GM21367 (cell line): ENCODE data around the gene GALNT2.

Source experiments
- ATAC-seq: cut with Tn5 transposase; IDR thresholded peaks from one replicate; pipeline ENCODE4 v1.9.1; 2021; ENCODE audit not compliant: unreplicated experiment

Gene GALNT2

GRCh38 chr1:230087028-230087716, 20.1 kb downstream of the GALNT2 start:
- ATAC-seq: no peak

- no peak for ATAC-seq
Observed at GRCh38 chr1:230087717-230088105, 20.7 kb downstream of the GALNT2 start.

DNA sequence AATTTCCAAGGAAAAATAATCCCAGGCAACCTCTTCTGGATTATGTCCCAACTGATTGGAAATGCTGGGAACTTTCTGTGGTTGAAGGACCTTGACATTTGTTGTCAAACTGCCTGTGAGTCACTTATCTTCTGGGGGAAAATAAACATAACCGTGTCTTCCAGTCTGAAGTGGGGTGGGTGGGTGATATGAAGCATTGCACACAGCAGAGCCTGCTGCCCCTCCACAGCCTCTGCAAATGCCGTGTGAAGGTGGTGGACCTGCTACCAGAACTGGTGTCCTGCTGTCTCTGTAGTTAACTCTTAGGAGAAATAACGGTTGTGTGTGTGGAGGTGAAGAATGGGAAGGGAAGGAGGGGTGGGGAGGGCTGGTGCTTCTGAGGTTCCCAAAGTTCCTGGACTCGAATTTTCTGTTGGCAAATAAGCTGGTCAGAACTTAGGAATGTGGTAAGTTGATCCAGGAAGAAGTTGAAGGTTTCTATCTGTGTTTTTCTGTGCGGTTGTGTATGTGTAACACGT, 23.2 kb downstream of the GALNT2 start:
- ATAC-seq: no peak

- ATAC-seq: no peak
Observed at GRCh38 chr1:230091473-230092231, 24.6 kb downstream of the GALNT2 start.

DNA sequence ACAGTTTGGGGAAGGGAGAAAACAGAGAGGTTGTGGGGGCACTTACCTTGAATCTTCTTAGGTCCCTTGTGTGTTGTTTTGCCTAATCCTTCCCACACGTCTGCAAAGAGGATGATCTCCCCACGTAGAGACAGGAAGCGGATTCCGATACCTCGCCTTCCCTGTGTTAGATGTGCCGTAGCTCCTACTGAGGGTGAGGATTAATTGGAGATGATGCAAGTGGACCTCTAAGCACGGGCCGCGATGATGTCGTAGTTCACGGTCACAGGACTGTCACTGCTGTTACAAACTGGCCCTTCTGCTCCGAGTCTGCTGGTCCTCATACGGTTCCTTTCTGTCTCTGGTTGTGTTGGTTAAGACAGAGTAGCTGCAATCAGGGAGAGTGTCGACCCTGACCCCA, 27.7 kb downstream of the GALNT2 start:
- ATAC-seq: no peak

DNA sequence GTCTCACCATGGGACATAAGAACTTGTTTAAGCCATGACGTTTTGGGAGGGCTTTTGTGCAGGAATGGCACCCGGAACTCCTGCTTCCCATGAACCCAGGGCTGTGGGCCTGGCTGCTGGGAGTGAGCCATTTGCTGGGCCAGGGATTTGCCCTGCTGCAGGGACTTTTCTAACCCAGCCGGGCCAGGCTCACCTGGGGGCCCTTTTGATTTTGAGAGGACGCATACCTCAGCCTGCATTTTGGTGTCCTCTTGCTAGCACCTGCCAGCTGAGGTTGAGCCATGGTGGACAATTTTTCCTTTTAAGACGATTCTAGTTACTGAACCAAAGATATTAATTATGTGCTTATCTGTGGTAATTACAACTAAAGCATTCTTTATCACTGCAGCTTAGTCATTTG, 28.9 kb downstream of the GALNT2 start:
- no peak for ATAC-seq

- ATAC-seq: no peak
Observed at GRCh38 chr1:230097370-230097769, 30.3 kb downstream of the GALNT2 start.

GRCh38 chr1:230098723-230099122, 31.7 kb downstream of the GALNT2 start:
- ATAC-seq: no peak

DNA sequence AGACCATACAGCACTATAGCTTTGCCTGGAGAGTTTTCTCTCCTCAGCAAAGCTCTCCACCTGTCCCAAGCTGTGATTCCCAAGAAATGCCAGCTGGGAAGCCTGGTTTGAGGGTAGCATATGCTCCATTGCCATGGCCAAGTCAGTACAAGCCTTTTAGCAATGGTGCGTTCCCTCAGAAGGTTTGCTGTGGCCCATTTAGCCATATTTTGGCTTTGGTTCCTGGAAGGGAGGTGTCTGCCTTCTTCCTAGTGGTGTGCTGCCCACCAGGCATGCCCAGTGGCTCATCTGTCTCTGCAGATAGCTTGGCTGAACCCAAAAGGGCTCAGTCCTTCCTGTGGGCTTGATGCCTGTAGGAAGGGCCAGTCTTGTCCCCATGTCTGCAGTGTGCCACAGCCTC, 32.4 kb downstream of the GALNT2 start:
- ATAC-seq: no peak

DNA sequence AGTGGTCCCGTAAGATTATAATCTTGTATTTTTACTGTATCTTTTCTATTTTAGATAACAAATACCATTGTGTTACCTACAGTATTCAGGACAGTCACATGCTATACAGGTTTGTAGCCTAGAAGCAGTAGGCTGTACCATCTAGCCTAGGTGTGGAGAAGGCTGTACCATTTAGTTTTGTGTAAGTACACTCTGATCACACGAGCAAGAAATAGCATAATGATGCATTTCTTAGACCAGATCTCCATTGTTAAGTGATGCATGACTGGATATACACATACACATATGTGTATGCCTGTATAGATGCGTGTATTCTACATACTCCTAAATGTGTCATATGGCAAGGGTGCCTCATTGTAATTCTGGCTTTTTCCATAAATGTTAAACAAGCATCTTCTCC, 33.9 kb downstream of the GALNT2 start:
- no peak for ATAC-seq

- no peak for ATAC-seq
Observed at GRCh38 chr1:230101556-230101955, 34.5 kb downstream of the GALNT2 start.

- ATAC-seq: no peak
Observed at GRCh38 chr1:230102046-230102445, 35.0 kb downstream of the GALNT2 start.

- no peak for ATAC-seq
Observed at GRCh38 chr1:230102472-230102871, 35.4 kb downstream of the GALNT2 start.

GRCh38 chr1:230103306-230104173, 36.5 kb downstream of the GALNT2 start:
- no peak for ATAC-seq

DNA sequence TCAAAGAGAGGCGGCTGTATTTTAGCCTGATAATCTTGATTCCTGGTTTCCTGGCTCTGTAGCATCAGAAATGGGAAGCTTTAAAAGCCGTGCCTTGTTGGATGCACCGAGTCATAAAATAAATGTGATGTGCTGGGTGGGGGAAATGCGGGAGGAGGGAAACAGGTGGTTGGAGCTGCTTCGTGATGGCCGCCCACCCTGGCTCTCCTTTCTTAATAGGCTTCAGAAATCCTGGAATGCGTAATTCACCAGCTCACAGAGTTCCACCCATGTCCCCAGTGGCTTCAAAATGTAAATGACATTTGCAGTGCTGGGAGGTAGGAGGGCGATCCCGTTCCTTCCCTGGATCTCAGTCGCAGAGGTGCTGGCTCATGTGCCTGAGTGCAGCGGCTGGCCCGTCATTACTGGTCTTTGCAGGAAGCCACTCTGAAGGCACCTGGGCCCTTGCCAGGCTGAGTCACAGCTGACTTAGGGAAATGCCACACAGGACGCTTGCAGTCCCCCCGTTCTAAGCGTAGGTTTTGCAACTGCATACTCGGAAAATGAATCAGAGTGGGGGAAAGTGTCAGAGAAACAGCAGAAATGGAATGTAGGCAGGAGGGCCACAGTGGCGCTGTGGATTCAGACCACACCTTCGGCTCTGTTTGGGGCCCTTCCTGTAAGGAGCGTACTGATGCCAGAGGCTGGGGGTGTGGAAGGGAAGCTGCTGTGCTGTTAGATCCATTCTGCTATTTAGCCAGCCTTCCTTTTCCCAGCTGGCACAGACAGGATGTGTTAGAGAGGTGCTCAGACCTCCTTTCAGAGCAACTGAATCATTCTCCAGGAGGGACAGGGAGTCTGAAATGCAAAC, 37.6 kb downstream of the GALNT2 start:
- ATAC-seq: peak; percentile 41

- ATAC-seq: no peak
Observed at GRCh38 chr1:230105245-230105753, 38.3 kb downstream of the GALNT2 start.

- ATAC-seq: no peak
Observed at GRCh38 chr1:230105754-230106625, 39.0 kb downstream of the GALNT2 start.

- no peak for ATAC-seq
Observed at GRCh38 chr1:230107941-230108340, 40.9 kb downstream of the GALNT2 start.

DNA sequence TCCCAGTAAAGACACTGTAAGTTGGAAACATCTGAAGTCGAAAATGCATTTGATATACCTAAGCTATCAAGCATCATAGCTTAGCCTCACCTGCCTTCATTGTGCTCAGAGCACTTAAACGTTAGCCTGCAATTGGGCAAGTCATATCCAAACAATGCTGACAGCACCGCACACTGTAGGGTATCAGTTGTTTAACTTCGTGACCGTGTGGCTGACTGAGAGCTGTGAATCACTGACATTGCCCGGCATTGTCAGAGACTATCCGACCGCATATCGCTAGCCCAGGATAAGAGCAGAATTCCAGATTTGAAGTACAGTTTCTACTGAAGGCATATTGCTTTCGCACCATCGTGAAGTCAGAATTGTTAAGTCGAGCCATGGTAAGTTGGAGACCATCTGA, 41.5 kb downstream of the GALNT2 start:
- no peak for ATAC-seq
